Measurements from ENCODE around the gene WDR41. TPM values are rescaled to one million over a fixed set of nuclear protein-coding genes. Genes with fewer than 3 reads are reported as not detected.
"Not testable (repeated sequence)": the region's sequence is repeated elsewhere in the genome, so short reads cannot be mapped to it uniquely, and the experiment has no call there.

Gene WDR41
- total RNA-seq, 4 donors from 2014 or later: 39.3 to 59.2 (median 49.2) TPM

DNA sequence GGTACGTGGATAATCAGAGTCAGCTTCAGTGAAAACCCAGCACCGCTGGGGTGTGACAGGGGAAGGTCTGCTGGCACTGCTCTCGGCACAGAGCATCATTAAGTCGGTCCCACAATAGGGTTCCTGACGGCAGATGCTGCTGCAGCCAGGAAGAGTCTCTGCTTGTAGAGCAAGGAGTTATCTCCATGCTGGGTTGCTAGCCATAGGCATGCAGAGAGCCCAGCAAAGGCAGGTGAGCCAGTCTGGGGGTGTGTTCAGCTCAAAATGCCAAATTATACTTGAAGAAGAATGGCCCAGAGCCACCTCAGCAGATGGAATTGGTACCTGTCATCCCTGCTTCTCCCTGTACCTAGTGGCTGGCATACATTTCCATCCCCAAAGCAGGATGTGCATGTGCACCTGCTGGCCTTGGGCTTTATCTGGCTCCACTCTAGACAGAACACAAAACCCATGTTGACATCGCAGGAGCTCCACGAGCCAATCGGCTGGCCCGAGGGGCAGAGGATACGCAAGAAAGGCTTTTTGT, 100.8 kb downstream of the WDR41 start:
- TF ChIP-seq, protein P1, sequence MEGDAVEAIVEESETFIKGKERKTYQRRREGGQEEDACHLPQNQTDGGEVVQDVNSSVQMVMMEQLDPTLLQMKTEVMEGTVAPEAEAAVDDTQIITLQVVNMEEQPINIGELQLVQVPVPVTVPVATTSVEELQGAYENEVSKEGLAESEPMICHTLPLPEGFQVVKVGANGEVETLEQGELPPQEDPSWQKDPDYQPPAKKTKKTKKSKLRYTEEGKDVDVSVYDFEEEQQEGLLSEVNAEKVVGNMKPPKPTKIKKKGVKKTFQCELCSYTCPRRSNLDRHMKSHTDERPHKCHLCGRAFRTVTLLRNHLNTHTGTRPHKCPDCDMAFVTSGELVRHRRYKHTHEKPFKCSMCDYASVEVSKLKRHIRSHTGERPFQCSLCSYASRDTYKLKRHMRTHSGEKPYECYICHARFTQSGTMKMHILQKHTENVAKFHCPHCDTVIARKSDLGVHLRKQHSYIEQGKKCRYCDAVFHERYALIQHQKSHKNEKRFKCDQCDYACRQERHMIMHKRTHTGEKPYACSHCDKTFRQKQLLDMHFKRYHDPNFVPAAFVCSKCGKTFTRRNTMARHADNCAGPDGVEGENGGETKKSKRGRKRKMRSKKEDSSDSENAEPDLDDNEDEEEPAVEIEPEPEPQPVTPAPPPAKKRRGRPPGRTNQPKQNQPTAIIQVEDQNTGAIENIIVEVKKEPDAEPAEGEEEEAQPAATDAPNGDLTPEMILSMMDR (IDR thresholded peaks at IDR 0.05): no peak
- TF ChIP-seq EP300 (IDR thresholded peaks at IDR 0.05): no peak
- TF ChIP-seq POLR2A (IDR thresholded peaks at IDR 0.05): no peak
- 85 to 89% methylated on average over 9 to 10 of the region's 10 CpGs for WGBS, 2 donors
- DNase-seq (ENCODE audit: low spot score in 2 of 2): no peak
- peaks cover 0 to 7% (median 0%) of the 10 kb centered on the region in 4 donors for H3K4me1 ChIP-seq
- H3K27ac ChIP-seq: no peak overlapping the region
- H3K36me3 ChIP-seq: no peaks in the 10 kb centered on the region
- H3K9me3 ChIP-seq: no peaks in the 10 kb centered on the region
- no peaks in the 10 kb centered on the region for H3K27me3 ChIP-seq
- H3K4me3 ChIP-seq: no peak overlapping the region

DNA sequence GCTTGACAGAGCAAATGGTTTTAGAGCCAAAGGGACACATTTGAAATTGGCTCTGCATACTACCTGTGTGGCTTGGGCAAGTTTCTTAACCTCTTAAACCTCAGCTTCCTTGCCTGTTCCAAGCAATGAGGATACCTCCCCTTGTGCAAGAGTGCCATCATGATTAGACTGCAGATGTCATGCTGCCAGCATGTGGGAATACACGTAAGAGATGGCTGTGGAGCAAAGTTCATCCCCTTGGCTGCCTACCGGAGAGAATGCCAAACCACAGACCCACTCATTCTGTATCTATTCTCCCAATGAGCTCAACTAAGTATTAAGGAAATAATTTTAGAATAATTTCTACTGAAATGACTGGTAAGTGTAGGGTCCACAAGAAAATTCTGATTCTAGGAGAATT, 101.3 kb downstream of the WDR41 start:
- WGBS, 2 donors: 55 to 63% methylated on average over 2 of the region's 2 CpGs
- Histone ChIP-seq H3K4me3 (no peak overlapping the region), H3K4me1 (peaks cover 0 to 7% (median 0%) of the 10 kb centered on the region in 4 donors), H3K27me3 (no peaks in the 10 kb centered on the region), H3K9me3 (no peaks in the 10 kb centered on the region), H3K27ac (no peak overlapping the region), H3K36me3 (no peaks in the 10 kb centered on the region)
- no peak for DNase-seq (ENCODE audit: low spot score in 2 of 2)
- TF ChIP-seq, protein P1 (IDR thresholded peaks at IDR 0.05): no peak
- TF ChIP-seq EP300 (IDR thresholded peaks at IDR 0.05) (no peak), POLR2A (IDR thresholded peaks at IDR 0.05) (no peak)

DNA sequence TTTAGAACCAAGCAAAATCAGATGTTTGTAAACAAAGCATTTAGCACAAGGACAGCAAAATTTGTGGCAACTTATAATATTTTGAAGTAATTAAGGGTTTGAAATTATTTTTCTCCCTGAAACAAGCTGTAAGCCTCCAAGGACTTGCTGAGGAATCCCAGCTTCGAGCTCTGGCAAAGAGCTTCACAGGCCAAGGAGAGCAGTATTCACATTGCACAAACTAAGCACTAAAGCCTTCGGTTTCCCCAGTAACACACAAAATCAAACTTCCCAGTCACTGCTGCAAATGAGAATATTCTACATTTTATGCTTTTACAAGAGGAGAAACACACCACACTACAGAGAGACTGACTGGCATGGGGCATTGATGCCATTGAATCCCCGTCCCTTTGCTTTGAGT, 101.9 kb downstream of the WDR41 start:
- H3K27ac ChIP-seq: no peak overlapping the region

DNA sequence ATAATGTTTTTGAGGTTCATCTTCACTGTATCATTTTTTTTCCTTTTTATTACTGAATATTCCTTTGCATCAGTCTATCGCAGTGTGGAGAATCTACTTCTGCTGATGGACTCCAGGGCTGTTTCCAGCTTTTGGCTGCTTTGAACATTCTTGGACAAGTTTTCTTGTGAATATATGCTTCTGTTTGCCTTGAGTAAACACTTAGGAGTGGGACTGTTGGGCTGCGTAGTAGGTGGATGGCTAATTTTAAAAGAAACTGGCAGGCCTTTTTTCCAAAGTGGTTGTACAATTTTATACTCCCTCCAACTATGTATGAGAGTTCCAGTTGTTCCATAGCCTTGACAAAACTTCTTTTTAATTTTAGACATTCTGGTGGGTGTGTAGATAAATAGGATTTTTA, 102.4 kb downstream of the WDR41 start:
- H3K27ac ChIP-seq: no peak overlapping the region
- H3K36me3 ChIP-seq: no peaks in the 10 kb centered on the region
- WGBS, 2 donors: 58 to 65% methylated on average over 2 of the region's 2 CpGs
- no peak for DNase-seq (ENCODE audit: low spot score in 2 of 2)
- no peaks in the 10 kb centered on the region for H3K9me3 ChIP-seq
- peaks cover 0 to 7% (median 0%) of the 10 kb centered on the region in 4 donors for H3K4me1 ChIP-seq
- TF ChIP-seq, protein P1 (IDR thresholded peaks at IDR 0.05): no peak
- TF ChIP-seq EP300 (IDR thresholded peaks at IDR 0.05) (no peak), POLR2A (IDR thresholded peaks at IDR 0.05) (no peak)
- H3K4me3 ChIP-seq: no peak overlapping the region
- no peaks in the 10 kb centered on the region for H3K27me3 ChIP-seq

More for the DNA sequence above, 101.9 kb downstream of the WDR41 start:
- Histone ChIP-seq H3K36me3 (no peaks in the 10 kb centered on the region), H3K4me3 (no peak overlapping the region), H3K9me3 (no peaks in the 10 kb centered on the region), H3K27me3 (no peaks in the 10 kb centered on the region), H3K4me1 (peaks cover 0 to 7% (median 0%) of the 10 kb centered on the region in 4 donors)
- no peak for DNase-seq (ENCODE audit: low spot score in 2 of 2)
- WGBS, 2 donors: 61 to 68% methylated on average over 3 of the region's 3 CpGs
- TF ChIP-seq EP300 (IDR thresholded peaks at IDR 0.05): no peak
- TF ChIP-seq, protein P1 (IDR thresholded peaks at IDR 0.05): no peak
- no peak for TF ChIP-seq POLR2A (IDR thresholded peaks at IDR 0.05)

DNA sequence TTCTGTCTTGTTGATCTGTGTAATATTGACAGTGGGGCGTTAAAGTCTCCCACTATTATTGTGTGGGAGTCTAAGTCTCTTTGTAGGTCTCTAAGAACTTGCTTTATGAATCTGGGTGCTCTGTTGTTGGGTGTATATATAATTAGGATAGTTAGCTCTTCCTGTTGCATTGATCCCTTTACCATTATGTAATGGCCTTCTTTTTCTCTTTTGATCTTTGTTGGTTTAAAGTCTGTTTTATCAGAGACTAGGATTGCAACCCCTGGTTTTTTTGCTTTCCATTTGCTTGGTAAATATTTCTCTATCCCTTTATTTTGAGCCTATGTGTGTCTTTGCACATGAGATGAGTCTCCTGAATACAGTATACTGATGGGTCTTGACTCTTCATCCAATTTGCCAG, 105.8 kb downstream of the WDR41 start:
- 96 to 98% methylated on average over 1 of the region's 1 CpG for WGBS, 2 donors
- H3K9me3 ChIP-seq; H3K27ac ChIP-seq; H3K4me3 ChIP-seq; H3K4me1 ChIP-seq; DNase-seq (ENCODE audit: low spot score in 2 of 2); H3K36me3 ChIP-seq; H3K27me3 ChIP-seq: not testable (repeated sequence)

DNA sequence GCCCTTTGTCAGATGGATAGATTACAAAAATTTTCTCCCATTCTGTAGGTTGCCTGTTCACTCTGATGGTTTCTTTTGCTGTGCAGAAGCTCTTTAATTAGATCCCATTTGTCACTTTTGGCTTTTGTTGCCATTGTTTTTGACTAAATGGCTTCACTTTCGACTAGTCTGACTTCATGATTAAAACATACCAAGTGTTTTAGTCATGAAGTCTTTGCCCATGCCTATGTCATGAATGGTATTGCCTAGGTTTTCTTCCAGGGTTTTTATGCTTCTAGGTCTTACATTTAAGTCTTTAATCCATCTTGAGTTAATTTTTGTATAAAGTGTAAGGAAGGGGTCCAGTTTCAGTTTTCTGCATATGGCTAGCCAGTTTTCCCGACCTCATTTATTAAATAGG, 108.8 kb downstream of the WDR41 start:
- WGBS, 2 donors: 90 to 93% methylated on average over 2 of the region's 2 CpGs
- not testable (repeated sequence) for H3K36me3 ChIP-seq; H3K27ac ChIP-seq; DNase-seq (ENCODE audit: low spot score in 2 of 2); H3K4me1 ChIP-seq; H3K9me3 ChIP-seq; H3K4me3 ChIP-seq; H3K27me3 ChIP-seq

Other genes starting within 250 kb of the WDR41 start
- gene OTP, start 146.4 kb upstream of the WDR41 start, total RNA-seq: not detected

Measured in tibial nerve (tissue), 4 donors.